DMS53 treated with DMSO at 0.1 percent for 48 hours (cell line): ENCODE data around the gene TNKS1BP1.

Source experiments
- DNase-seq: peaks from one replicate; lab custom pipeline; 2025; ENCODE audit not compliant: unreplicated experiment; lab: John Stamatoyannopoulos, UW

TNKS1BP1 gene

GRCh38 chr11:57313071-57313787 lies 11.5 kb downstream of the TNKS1BP1 start:
- no peak for DNase-seq

- no peak for DNase-seq
Observed at GRCh38 chr11:57312511-57313021, 12.2 kb downstream of the TNKS1BP1 start.

GRCh38 chr11:57311109-57311936 lies 13.4 kb downstream of the TNKS1BP1 start:
- peak; percentile 29 for DNase-seq

GRCh38 chr11:57310630-57311086 lies 14.1 kb downstream of the TNKS1BP1 start:
- DNase-seq, result no peak

- no peak for DNase-seq
Observed at GRCh38 chr11:57310091-57310490, 14.7 kb downstream of the TNKS1BP1 start.

GRCh38 chr11:57309106-57310059 lies 15.4 kb downstream of the TNKS1BP1 start:
- DNase-seq, result no peak

- DNase-seq, result no peak
Observed at GRCh38 chr11:57308426-57309060, 16.2 kb downstream of the TNKS1BP1 start.

- DNase-seq, result no peak
Observed at GRCh38 chr11:57307666-57308270, 17.0 kb downstream of the TNKS1BP1 start.

- DNase-seq, result no peak
Observed at GRCh38 chr11:57306940-57307565, 17.7 kb downstream of the TNKS1BP1 start.

GRCh38 chr11:57306161-57306876 lies 18.4 kb downstream of the TNKS1BP1 start:
- no peak for DNase-seq

- no peak for DNase-seq
Observed at GRCh38 chr11:57305523-57305922, 19.2 kb downstream of the TNKS1BP1 start.

GRCh38 chr11:57303990-57304579 lies 20.7 kb downstream of the TNKS1BP1 start:
- peak; percentile 69 for DNase-seq

GRCh38 chr11:57303280-57303989 lies 21.3 kb downstream of the TNKS1BP1 start:
- DNase-seq, result peak; percentile 23

GRCh38 chr11:57302489-57302888 lies 22.3 kb downstream of the TNKS1BP1 start:
- DNase-seq, result no peak

- no peak for DNase-seq
Observed at GRCh38 chr11:57301711-57302423, 22.9 kb downstream of the TNKS1BP1 start.

- DNase-seq, result no peak
Observed at GRCh38 chr11:57300785-57301184, 24.0 kb downstream of the TNKS1BP1 start.

- no peak for DNase-seq
Observed at GRCh38 chr11:57299150-57299737, 25.5 kb downstream of the TNKS1BP1 start.
